Suppressor macrophage treated with lipopolysaccharide for 1 hour (primary cell): ENCODE data around the gene YARS1.

Experiments used
- DNase-seq, 3 donors: peaks; one replicate each; pipeline ENCODE4 v3.0.0-alpha.2; 2020 to 2022

YARS1 gene

DNA sequence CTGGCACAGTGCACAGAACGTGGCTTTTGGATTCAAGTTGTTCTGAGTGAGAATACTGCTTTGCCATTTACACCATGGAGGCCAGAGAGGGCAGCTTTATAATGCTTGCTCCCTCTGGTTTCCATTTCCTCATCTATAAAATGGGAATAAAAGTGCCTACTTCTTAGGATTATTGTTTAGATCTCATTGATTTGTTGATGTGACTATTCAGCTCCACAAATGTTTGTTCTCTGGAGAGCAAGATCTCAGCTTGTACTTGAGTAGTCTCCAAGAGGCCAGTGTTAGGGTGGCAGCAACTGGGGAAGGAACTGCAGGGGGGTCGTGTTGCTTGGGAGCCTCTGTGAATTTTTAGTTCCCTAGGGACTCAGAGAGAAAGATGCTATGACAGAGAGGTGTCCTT, 55.2 kb downstream of the YARS1 start:
- no peak for DNase-seq

DNA sequence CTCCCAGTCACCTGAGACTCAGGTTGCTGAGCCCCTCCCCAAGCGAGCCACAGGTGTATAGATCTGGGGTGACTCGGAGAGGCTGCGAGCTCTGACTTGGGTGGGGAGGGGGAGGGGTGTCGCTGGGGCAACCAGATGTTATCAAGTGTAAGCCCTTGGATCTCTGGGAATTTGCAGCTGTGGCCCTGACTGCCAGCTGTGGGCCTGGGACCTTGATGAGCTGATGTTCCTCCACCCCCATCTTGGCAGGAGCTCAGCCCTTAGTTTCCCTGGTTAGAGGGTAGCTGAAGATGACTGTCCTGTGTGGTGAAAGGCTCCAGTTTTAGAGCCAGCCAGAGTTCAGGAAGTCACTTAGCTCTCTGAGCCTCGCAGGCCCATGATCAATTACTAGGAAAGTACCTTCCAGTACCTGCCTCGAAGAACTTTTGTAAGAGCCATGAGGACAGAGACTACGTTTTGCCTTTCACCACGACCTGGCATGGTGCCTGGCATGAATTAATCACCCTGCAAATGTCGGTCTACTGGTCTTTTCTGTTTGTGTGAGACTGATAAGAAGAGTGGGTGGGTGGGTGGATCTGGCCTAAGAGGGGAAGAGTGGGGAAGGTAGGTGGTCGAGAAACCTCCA, 55.8 kb downstream of the YARS1 start:
- peak in 2 of 3 donors; percentile 24 to 27 for DNase-seq

- DNase-seq, result no peak
These were observed 57.0 kb downstream of the YARS1 start for GRCh38 chr1:32759997-32760623.

DNA sequence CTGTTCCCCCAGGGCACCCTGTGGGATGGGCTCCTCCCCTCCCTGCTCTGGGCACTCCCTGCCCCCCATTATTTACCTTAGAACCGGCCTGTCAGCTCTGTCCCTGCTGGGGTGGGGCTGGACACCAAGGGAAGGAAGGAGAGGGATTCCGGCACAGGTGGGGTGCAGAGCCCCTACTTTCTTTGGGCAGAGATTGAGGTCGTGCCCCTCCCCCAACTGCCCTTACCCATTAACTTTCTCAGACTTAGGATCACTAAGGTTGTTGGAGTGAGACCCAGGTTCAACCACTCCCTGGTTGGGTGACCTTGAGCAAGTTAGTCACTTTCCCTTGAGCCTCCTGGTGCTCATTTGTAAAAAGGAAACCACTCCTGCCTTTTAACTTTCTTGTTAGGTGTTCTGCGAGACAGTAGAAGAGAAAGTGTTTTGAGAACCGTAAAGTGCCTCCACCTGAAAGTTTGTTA, 57.6 kb downstream of the YARS1 start:
- no peak for DNase-seq

- no peak for DNase-seq
These were observed 58.2 kb downstream of the YARS1 start for GRCh38 chr1:32758795-32759430.

DNA sequence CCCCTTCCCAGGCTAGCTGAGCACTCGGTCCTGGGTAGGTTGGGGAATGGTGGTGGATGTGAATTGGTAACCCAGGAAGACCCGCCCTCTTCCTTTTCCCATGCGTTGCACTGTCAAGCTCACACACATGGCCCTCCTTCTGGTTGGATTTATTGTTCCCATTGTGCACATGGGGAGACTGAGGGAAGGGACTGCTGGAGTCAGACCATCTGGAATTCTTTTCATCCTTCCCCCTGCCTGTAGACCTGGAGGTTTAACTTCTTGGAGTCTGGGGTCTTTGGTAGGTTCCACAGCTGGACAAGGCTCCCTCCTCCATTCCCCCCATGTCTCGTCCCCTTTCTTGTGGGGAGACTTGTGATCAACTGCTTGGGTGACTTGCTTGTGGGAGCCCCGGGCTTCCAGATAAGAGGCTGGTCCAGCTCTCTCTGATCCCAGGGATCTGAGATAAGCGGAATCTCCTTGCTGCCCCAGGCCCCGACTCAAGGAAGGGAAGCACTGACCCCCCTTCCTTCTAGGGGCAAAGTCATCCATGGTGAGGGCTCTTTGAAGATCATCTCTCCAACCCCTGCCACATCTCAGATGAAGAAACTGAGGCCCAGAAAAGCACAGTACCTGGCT, 58.9 kb downstream of the YARS1 start:
- no peak for DNase-seq

DNA sequence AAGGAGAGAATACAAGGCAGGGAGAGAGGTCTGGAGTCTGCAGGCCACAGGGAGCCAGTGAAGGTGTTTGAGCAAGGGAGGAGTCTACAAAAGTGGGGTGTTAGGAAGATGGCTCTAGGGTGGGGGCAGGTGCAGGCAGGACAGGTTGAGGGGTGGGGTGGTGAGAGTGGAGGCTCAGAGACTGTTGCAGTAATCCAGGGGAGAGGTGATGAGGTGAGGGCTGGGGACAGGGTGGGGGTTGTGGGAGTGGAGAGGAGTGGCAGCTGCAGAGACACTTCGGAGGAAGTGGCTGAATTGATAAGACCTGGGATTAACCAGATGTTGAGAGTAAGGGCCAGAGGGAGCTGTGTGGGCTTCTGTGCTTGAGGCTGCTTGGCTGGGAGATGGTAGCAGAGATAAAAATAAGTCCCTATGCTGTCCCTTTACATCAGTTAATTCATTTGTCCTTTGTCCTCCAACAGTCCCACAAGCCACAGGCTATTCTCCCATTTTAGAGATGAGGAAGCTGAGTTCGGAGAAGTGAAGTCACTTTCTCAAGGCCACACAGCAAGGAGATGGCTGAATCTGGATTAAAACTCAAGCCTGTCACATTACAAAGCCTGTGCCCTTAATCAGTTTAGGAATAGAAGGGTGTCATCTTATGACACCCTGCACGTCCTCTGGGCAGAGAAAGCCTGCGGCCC, 59.8 kb downstream of the YARS1 start:
- no peak for DNase-seq

DNA sequence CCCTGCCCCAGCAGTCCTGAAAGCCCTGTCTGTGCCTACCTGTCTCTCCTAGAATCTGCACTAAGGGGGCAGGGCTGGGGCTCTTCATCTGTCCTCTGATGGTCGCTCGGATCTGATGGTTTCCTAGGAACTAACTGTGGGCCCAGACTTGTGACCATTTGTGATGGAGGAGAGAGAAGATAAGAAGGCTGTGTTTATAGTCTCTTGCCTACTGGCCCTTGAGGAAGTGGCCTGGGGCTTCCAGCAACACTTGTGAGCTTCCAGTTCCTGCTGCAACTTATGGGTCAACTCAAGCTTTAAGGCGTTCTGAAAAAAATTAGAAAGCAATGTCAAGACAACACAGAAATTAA, 61.4 kb downstream of the YARS1 start:
- peak in 1 of 3 donors; percentile 18 for DNase-seq

GRCh38 chr1:32755098-32755809, 61.9 kb downstream of the YARS1 start:
- DNase-seq, result no peak

GRCh38 chr1:32754317-32755097, 62.7 kb downstream of the YARS1 start:
- peak in 1 of 3 donors; percentile 12 for DNase-seq

- DNase-seq, result peak; percentile 56 to 84 (median 56)
These were observed 63.4 kb downstream of the YARS1 start for GRCh38 chr1:32753532-32754316.

GRCh38 chr1:32749771-32750170, 67.4 kb downstream of the YARS1 start:
- peak in 1 of 3 donors; percentile 16 for DNase-seq

DNA sequence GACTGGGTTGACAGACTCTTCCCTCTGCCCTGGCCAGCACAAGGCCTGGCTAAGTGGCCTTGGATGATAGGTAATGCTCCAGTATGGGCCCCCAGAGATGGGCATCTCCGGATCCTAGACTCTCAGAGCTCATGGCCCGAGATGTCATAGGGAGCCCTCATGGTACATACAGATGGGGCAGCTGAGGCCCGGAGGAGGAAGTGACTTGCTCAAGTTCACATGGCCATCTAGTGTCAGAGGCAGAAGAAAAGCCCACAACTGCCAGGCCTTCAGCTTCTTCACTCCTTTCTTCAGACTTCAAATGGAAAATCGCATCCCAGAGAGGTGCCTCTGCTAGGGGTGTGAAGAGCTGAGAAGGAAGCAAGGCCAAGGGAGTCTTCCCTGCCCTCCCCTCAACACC, 67.8 kb downstream of the YARS1 start:
- DNase-seq, result peak in 2 of 3 donors; percentile 33 to 44

GRCh38 chr1:32748926-32749325, 68.2 kb downstream of the YARS1 start:
- peak in 1 of 3 donors; percentile 8 for DNase-seq

DNA sequence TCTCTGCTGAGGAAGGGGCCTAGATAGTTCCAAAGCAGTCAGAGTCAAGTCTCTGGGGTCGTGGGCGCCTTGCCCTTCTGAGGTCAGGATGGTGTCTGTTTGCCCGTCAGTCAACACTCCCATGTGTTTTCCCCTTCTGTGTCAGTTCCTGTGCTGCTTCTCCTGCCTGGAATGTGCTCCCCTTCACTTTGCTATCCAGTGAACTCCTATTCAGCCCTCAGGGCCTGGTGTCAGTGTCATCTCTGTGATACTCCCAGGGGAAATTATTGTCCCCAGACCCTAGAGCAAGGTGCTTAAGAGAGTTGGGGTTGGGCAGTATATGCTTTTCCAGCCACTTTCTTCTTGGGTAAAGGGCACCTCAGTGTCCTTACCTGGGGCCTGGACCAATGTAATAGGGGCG, 68.8 kb downstream of the YARS1 start:
- peak in 1 of 3 donors; percentile 17 for DNase-seq

DNA sequence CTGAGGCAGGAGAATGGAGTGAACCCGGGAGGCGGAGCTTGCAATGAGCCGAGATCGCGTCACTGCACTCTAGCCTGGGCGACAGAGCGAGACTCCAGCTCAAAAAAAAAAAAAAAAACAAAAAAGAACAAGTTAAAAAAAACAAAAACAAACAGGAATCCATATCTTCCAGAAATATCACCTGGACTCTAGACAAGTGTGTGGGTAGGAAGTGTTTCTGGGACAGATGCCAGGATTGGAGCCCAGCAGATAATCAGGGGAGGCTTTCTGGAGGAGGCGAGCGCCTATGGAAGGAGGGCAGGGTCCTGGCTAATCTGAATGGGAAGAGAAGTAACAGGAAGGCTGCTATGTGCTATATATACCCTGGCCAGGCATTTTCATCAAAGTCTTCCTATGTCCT, 71.0 kb downstream of the YARS1 start:
- peak in 1 of 3 donors; percentile 10 for DNase-seq

DNA sequence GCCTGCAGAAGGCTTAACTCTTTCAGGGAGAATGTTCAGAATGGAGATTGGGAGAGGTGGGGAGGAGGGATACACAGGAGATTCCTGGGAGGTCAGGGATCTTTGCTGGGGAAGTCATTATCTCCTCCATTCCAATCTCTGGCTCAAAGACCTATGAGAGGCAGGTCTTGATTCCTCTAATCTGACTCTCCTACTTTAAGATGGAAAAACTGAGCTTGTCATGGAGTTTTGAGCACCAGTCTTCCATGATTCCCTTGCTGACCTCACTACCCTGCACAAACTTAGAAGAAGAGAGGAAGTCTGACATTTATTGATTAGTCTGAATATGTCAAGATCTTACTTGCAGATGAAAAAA, 73.1 kb downstream of the YARS1 start:
- DNase-seq, result no peak

- DNase-seq, result no peak
These were observed 73.6 kb downstream of the YARS1 start for GRCh38 chr1:32743380-32744070.

- DNase-seq, result peak in 2 of 3 donors; percentile 19 to 46
These were observed 74.2 kb downstream of the YARS1 start for GRCh38 chr1:32742956-32743355.
